Measurements from ENCODE around the gene SEMA7A. TPM values are rescaled to one million over a fixed set of nuclear protein-coding genes. Genes with fewer than 3 reads are reported as not detected.

Gene SEMA7A
- total and polyA plus RNA-seq, 9 of the 15 experiments (the other 6 are each of a cell fraction or from before 2014, with no cell fraction given), result 0.04 to 8.2 (median 5.4) TPM; not detected in 1

DNA sequence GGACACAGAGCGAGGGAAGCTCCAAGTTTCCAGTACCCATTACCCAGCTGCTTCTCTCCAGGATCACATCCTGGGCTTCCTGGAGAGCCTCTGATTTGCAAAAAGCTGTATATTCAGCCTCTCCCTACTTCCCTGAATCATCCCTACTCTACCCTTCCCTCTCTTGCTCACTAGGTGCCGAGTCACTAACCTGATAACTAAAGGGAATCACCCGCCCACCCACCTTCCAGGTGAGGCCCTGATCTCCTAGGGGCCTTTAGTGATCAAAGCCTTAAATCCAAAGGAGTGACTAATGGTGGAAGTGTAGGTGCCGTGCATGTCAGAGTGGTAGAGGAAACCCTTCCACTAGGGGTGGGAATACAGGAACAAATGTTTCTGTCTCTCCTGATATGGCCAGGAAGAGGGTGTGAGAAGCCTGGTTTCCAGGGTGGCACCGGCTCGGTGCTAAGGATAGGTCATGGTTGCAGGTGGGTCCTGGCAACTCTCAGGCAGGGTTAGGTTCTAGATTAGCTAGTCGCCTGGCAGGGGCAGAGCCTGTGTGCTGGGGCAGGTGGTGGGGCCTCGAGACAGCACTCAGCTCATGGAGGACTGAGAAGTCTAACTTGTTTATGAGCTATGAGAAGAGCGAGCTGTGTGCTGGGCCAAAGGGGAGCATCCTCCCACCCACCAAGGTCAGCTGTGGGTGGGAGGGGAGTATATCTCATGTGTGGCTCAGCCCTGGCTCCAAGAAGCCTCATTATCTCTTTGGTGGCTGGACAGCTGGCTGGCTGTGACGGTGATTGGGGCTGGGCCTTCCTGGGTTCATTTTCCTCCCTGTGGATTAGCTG, 10.1 kb downstream of the SEMA7A start:
- Histone ChIP-seq H3K9ac (ENCODE audit: insufficient read depth in 1 of 2, low read depth in 2 of 2, low read length in 2 of 2) (peak overlapping the region in 1 of 2 experiments; percentile 30; a peak in 1 of 4 replicates), H2AFZ (ENCODE audit: low read depth, low read length) (no peak overlapping the region), H3K27me3 (ENCODE audit: control insufficient read depth in 2 of 2, insufficient read depth in 2 of 2, low read length in 2 of 2) (no peaks in the 10 kb centered on the region), H3K9me1 (ENCODE audit: control insufficient read depth, insufficient read depth, low read length) (peaks cover 8% of the 10 kb centered on the region), H3K79me2 (ENCODE audit: control insufficient read depth, insufficient read depth, low read length) (peaks cover 98% of the 10 kb centered on the region), H4K20me1 (replicated peaks; ENCODE audit: control insufficient read depth, insufficient read depth, low read length) (peaks cover 35% of the 10 kb centered on the region), H3K27ac (ENCODE audit: extremely low read depth, low read depth, low read length) (no peak overlapping the region; the same call in 2 of the 3 replicates), H3K4me3 (no peak overlapping the region), H3K9me3 (replicated peaks; ENCODE audit: control insufficient read depth, insufficient read depth, low read depth, low read length) (no peaks in the 10 kb centered on the region), H3K36me3 (ENCODE audit: control insufficient read depth, insufficient read depth, low read length) (peaks cover 45% of the 10 kb centered on the region), H3K4me2 (ENCODE audit: insufficient read depth, low read length) (peak overlapping the region; percentile 33; the same call in 1 of the 2 replicates), H3K4me1 (replicated peaks in 1 of 2; ENCODE audit: control insufficient read depth in 2 of 2, insufficient read depth in 2 of 2, low read length in 2 of 2) (peaks cover 60 to 86% of the 10 kb centered on the region in 2 experiments)
- 39% methylated on average over 10 of the region's 10 CpGs for WGBS (ENCODE audit: insufficient coverage, low coverage, missing lambda C conversion rate)
- DNase-seq (ENCODE audit: extremely low read depth in 1 of 4, low spot score in 3 of 4) (peak in 2 of 4 experiments; percentile 74 to 80), ATAC-seq (peak; percentile 53), FAIRE-seq (peak; percentile 94)
- ChIA-PET POLR2A (interaction anchor here (0.6 to 1.0 kb wide), 4 partner anchors 12 to 223 kb away, joined by 3 to 4 read pairs (median 3); no protein-coding TSS in a partner anchor), CTCF (ENCODE audit: low intra/inter-chr PET ratio) (no interaction called here)
- BruUV-seq (replicated peaks), result no TSS peak
- intact Hi-C loops (cut with micrococcal nuclease) (no loop called here), in situ Hi-C loops (cut with MboI) (no loop called here)
- TF ChIP-seq, protein P1, sequence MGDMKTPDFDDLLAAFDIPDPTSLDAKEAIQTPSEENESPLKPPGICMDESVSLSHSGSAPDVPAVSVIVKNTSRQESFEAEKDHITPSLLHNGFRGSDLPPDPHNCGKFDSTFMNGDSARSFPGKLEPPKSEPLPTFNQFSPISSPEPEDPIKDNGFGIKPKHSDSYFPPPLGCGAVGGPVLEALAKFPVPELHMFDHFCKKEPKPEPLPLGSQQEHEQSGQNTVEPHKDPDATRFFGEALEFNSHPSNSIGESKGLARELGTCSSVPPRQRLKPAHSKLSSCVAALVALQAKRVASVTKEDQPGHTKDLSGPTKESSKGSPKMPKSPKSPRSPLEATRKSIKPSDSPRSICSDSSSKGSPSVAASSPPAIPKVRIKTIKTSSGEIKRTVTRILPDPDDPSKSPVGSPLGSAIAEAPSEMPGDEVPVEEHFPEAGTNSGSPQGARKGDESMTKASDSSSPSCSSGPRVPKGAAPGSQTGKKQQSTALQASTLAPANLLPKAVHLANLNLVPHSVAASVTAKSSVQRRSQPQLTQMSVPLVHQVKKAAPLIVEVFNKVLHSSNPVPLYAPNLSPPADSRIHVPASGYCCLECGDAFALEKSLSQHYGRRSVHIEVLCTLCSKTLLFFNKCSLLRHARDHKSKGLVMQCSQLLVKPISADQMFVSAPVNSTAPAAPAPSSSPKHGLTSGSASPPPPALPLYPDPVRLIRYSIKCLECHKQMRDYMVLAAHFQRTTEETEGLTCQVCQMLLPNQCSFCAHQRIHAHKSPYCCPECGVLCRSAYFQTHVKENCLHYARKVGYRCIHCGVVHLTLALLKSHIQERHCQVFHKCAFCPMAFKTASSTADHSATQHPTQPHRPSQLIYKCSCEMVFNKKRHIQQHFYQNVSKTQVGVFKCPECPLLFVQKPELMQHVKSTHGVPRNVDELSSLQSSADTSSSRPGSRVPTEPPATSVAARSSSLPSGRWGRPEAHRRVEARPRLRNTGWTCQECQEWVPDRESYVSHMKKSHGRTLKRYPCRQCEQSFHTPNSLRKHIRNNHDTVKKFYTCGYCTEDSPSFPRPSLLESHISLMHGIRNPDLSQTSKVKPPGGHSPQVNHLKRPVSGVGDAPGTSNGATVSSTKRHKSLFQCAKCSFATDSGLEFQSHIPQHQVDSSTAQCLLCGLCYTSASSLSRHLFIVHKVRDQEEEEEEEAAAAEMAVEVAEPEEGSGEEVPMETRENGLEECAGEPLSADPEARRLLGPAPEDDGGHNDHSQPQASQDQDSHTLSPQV (IDR thresholded peaks at IDR 0.05), result peak; percentile 37; the same call in 1 of the 2 replicates
- peak; percentile 48; the same call in 1 of the 2 replicates for TF ChIP-seq ARID1B (IDR thresholded peaks at IDR 0.05)
- no peak for TF ChIP-seq SLC30A9 (CRISPR knock-in tag; IDR thresholded peaks at IDR 0.05)
- TF ChIP-seq TEAD4 (IDR thresholded peaks at IDR 0.05; ENCODE audit: low read length), result peak; percentile 36; the same call in 1 of the 2 replicates
- no peak for TF ChIP-seq TEAD4 (CRISPR knock-in tag; IDR thresholded peaks at IDR 0.05; ENCODE audit: borderline replicate concordance)
- TF ChIP-seq TCF3 (CRISPR knock-in tag; IDR thresholded peaks at IDR 0.05), result peak; percentile 67
- TF ChIP-seq, protein P2, sequence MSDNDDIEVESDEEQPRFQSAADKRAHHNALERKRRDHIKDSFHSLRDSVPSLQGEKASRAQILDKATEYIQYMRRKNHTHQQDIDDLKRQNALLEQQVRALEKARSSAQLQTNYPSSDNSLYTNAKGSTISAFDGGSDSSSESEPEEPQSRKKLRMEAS (CRISPR knock-in tag; IDR thresholded peaks at IDR 0.05), result peak; percentile 20; the same call in 1 of the 2 replicates
- TF ChIP-seq NEUROD1 (IDR thresholded peaks at IDR 0.05; ENCODE audit: borderline replicate concordance, low read depth, low read length, partially characterized antibody), result no peak
- 0 out of 2 replicates have a peak, but pooled peaks have one; percentile 27 for TF ChIP-seq DMBX1 (CRISPR knock-in tag; IDR thresholded peaks at IDR 0.05; ENCODE audit: borderline replicate concordance)
- peak; percentile 52 for TF ChIP-seq L3MBTL2 (IDR thresholded peaks at IDR 0.05)
- TF ChIP-seq NFE2 (IDR thresholded peaks at IDR 0.05; ENCODE audit: low read depth), result peak; percentile 36; the same call in 1 of the 2 replicates
- no peak for TF ChIP-seq ZNF717 (CRISPR knock-in tag; IDR thresholded peaks at IDR 0.05)
- TF ChIP-seq EGR1 (conservative IDR thresholded peaks at IDR 0.05), result peak; percentile 84
- TF ChIP-seq ZBTB7A (IDR thresholded peaks at IDR 0.05; ENCODE audit: borderline replicate concordance, control insufficient read depth, low read depth, low read length), result peak; percentile 64; the same call in 1 of the 2 replicates
- TF ChIP-seq SMAD4 (CRISPR knock-in tag; conservative IDR thresholded peaks at IDR 0.05), result 0 out of 2 replicates have a peak, but pooled peaks have one; percentile 26
- 0 out of 4 replicates have a peak, but pooled peaks of 1 of the 2 experiments have one; percentile 56 for TF ChIP-seq KDM1A (IDR thresholded peaks at IDR 0.05)
- 0 out of 2 replicates have a peak, but pooled peaks have one; percentile 8 for TF ChIP-seq MTA1 (IDR thresholded peaks at IDR 0.05; ENCODE audit: borderline replicate concordance)
- TF ChIP-seq ZNF766 (CRISPR knock-in tag; conservative IDR thresholded peaks at IDR 0.05), result no peak

Data from K562 (cell line).